ENCODE data around the gene PAFAH1B2. TPM values are rescaled to one million over a fixed set of nuclear protein-coding genes. Genes with fewer than 3 reads are reported as not detected.

Gene PAFAH1B2
- total and polyA plus RNA-seq, 2 donors (not counting 3 experiments of a cell fraction or from before 2014, with no cell fraction given): 34.2 to 128 TPM

- dilution Hi-C loops (cut with MboI; ENCODE audit: extremely low pct_ligation_motif_present, low sequenced_read_pairs): no loop called here
- ChIA-PET POLR2A (no interaction called here), CTCF (interaction anchor here (0.7 kb wide), 1 partner anchor 41 kb away, joined by 3 read pairs; no protein-coding TSS in a partner anchor)
- Histone ChIP-seq H3K79me2 (ENCODE audit: control insufficient read depth, insufficient read depth, low read length) (no peaks in the 10 kb centered on the region), H3K27me3 (ENCODE audit: control insufficient read depth in 2 of 2, insufficient read depth in 2 of 2, low read length in 2 of 2) (no peaks in the 10 kb centered on the region), H3K9ac (replicated peaks; ENCODE audit: extremely low read depth, insufficient read depth, low read length) (no peak overlapping the region), H3K4me2 (ENCODE audit: insufficient read depth, low read length) (no peak overlapping the region), H3K27ac (ENCODE audit: insufficient read depth, low read depth, low read length) (no peak overlapping the region), H4K20me1 (replicated peaks; ENCODE audit: control insufficient read depth, extremely low read depth, insufficient read depth, low read length) (no peaks in the 10 kb centered on the region), H3K4me3 (replicated peaks in 1 of 3; ENCODE audit: insufficient read depth in 1 of 3, low read depth in 1 of 3, low read length in 3 of 3) (no peak overlapping the region), H3K4me1 (ENCODE audit: control insufficient read depth, extremely low read depth, insufficient read depth, low read length) (no peaks in the 10 kb centered on the region), H2AFZ (ENCODE audit: low read depth, low read length) (no peak overlapping the region), H3K9me3 (replicated peaks; ENCODE audit: control insufficient read depth, insufficient read depth, low read length) (no peaks in the 10 kb centered on the region), H3K9me1 (replicated peaks; ENCODE audit: control insufficient read depth, extremely low read depth, insufficient read depth, low read length) (no peaks in the 10 kb centered on the region), H3K36me3 (ENCODE audit: control insufficient read depth in 2 of 2, extremely low read depth in 1 of 2, insufficient read depth in 2 of 2, low read length in 2 of 2) (peaks cover 0 to 32% of the 10 kb centered on the region in 2 experiments)
- FAIRE-seq (no peak), DNase-seq (ENCODE audit: low read depth, low spot score) (no peak)
- TF ChIP-seq POLR2A (IDR thresholded peaks at IDR 0.05; ENCODE audit: low read depth, low read length) (no peak), CTCF (IDR thresholded peaks at IDR 0.05; ENCODE audit: extremely low read depth in 1 of 2, insufficient read depth in 1 of 2, low read depth in 1 of 2, low read length in 2 of 2) (no peak), POLR2AphosphoS5 (IDR thresholded peaks at IDR 0.05; ENCODE audit: insufficient read depth, low read depth, low read length) (no peak), GATA2 (IDR thresholded peaks at IDR 0.05; ENCODE audit: insufficient read depth, insufficient read length, low read depth, low read length) (no peak), MYC (IDR thresholded peaks at IDR 0.05; ENCODE audit: low read depth, low read length) (no peak), JUN (IDR thresholded peaks at IDR 0.05; ENCODE audit: borderline replicate concordance, insufficient read depth, insufficient read length, low read depth) (no peak), MAX (IDR thresholded peaks at IDR 0.05; ENCODE audit: insufficient read depth, insufficient read length) (no peak), FOS (IDR thresholded peaks at IDR 0.05; ENCODE audit: borderline replicate concordance, insufficient read depth, low read length) (no peak), EZH2 (IDR thresholded peaks at IDR 0.05; ENCODE audit: borderline replicate concordance, low read depth, low read length, severe bottlenecking) (no peak)
- intact Hi-C loops (cut with micrococcal nuclease): no loop called here
- no TSS peak for BruUV-seq (replicated peaks)
Observed at GRCh38 chr11:117185736-117186430, 41.8 kb downstream of the PAFAH1B2 start.

Measured in endothelial cell of umbilical vein (primary cell).